Neural cell (in vitro differentiated cells): ENCODE data around the gene CDK5RAP2. TPM values are rescaled to one million over a fixed set of nuclear protein-coding genes. Genes with fewer than 3 reads are reported as not detected.

Source experiments
- H2AFZ ChIP-seq: fragments of 200-600, 300-800 bp; sonication (generic), shearing (Covaris generic); 2 replicates; pipeline ENCODE4 v1.6.0; 2014; ENCODE audit warnings: low read depth, mild to moderate bottlenecking, antibody characterized with exemption, low read length, moderate library complexity
- H3F3A ChIP-seq: fragments of 200-600 bp; shearing (Covaris generic); 2 replicates; pipeline ENCODE4 v1.6.1; 2016; ENCODE audit warnings: mild to moderate bottlenecking, moderate library complexity, mixed read lengths, antibody characterized with exemption, low read length; ENCODE audit not compliant: insufficient read depth, poor library complexity, severe bottlenecking
- H3K27ac ChIP-seq: fragments of 200-600, 300-800 bp; sonication (generic), shearing (Covaris generic); 2 replicates; pipeline ENCODE4 v1.5.1; 2014; ENCODE audit warnings: mild to moderate bottlenecking, low read length, moderate library complexity
- H3K27me3 ChIP-seq: fragments of 300-800, 200-600 bp; sonication (generic), shearing (Covaris generic); 2 replicates; pipeline ENCODE4 v1.6.0; 2014; ENCODE audit warnings: mild to moderate bottlenecking, low read depth, low read length, moderate library complexity; ENCODE audit not compliant: insufficient read depth
- H3K36me3 ChIP-seq: fragments of 300-800, 200-600 bp; sonication (generic), shearing (Covaris generic); 2 replicates; pipeline ENCODE4 v1.5.1; 2014; ENCODE audit warnings: mild to moderate bottlenecking, antibody characterized with exemption, low read length, moderate library complexity; ENCODE audit not compliant: insufficient read depth
- H3K4me2 ChIP-seq: fragments of 300-800, 200-600 bp; sonication (generic), shearing (Covaris generic); 2 replicates; pipeline ENCODE4 v1.6.0; 2014; ENCODE audit warnings: mild to moderate bottlenecking, low read length
- H3K4me3 ChIP-seq: fragments of 300-800, 200-600 bp; sonication (generic), shearing (Covaris generic); 2 replicates; pipeline ENCODE4 v1.5.1; 2014; ENCODE audit warnings: mild to moderate bottlenecking, low read length, moderate library complexity
- H3K79me2 ChIP-seq: fragments of 200-600 bp; shearing (Covaris generic); replicated peaks from 2 replicates; pipeline ENCODE4 v1.6.0; 2014; ENCODE audit warnings: mild to moderate bottlenecking, low read length, moderate library complexity; ENCODE audit not compliant: insufficient read depth
- H3K9ac ChIP-seq: fragments of 300-800, 200-600 bp; sonication (generic), shearing (Covaris generic); 2 replicates; pipeline ENCODE4 v1.6.1; 2016; ENCODE audit warnings: mild to moderate bottlenecking, low read length, mixed read lengths
- H3K9me2 ChIP-seq: fragments of 200-600 bp; shearing (Covaris generic); 2 replicates; pipeline ENCODE4 v1.6.1; 2016; ENCODE audit warnings: mild to moderate bottlenecking, low read length, mixed read lengths; ENCODE audit not compliant: insufficient read depth
- H3K9me3 ChIP-seq: fragments of 200-600, 300-800 bp; sonication (generic), shearing (Covaris generic); 2 replicates; pipeline ENCODE4 v1.6.1; 2016; ENCODE audit warnings: mild to moderate bottlenecking, mixed run types, low read length, moderate library complexity, mixed read lengths
- H4K20me1 ChIP-seq: fragments of 200-600 bp; shearing (Covaris generic); 2 replicates; pipeline ENCODE4 v1.6.1; 2016; ENCODE audit warnings: mild to moderate bottlenecking, mixed run types; ENCODE audit not compliant: insufficient read depth
- CTCF ChIP-seq: fragments of 450-650 bp; IDR thresholded peaks from 2 replicates; pipeline ENCODE4 v1.5.1; 2014; ENCODE audit warnings: antibody characterized with exemption, mild to moderate bottlenecking, moderate library complexity; ENCODE audit not compliant: poor library complexity, severe bottlenecking
- EP300 ChIP-seq: fragments of 450-650 bp; conservative IDR thresholded peaks from 2 replicates; pipeline ENCODE4 v1.6.1; 2014; ENCODE audit warnings: antibody characterized with exemption, mild to moderate bottlenecking, moderate library complexity; ENCODE audit not compliant: poor library complexity, severe bottlenecking
- EZH2 ChIP-seq: fragments of 200-600, 300-800 bp; shearing (Covaris generic), sonication (generic); IDR thresholded peaks from 2 replicates; pipeline ENCODE4 v1.6.1; 2014; ENCODE audit warnings: antibody characterized with exemption, low read length, borderline replicate concordance, mild to moderate bottlenecking; ENCODE audit not compliant: insufficient read depth, poor library complexity, severe bottlenecking
- MXI1 ChIP-seq: fragments of 450-650 bp; conservative IDR thresholded peaks from 2 replicates; pipeline ENCODE4 v1.6.1; 2014; ENCODE audit warnings: antibody characterized with exemption, mild to moderate bottlenecking; ENCODE audit not compliant: poor library complexity, severe bottlenecking
- POLR2AphosphoS5 ChIP-seq: IDR thresholded peaks from 2 replicates; pipeline ENCODE4 v1.6.1; 2012
- RAD21 ChIP-seq: fragments of 450-650 bp; conservative IDR thresholded peaks from 2 replicates; pipeline ENCODE4 v1.6.1; 2014; ENCODE audit warnings: antibody characterized with exemption, mild to moderate bottlenecking, moderate library complexity
- SMC3 ChIP-seq: fragments of 450-650 bp; conservative IDR thresholded peaks from 2 replicates; pipeline ENCODE4 v1.6.1; 2014; ENCODE audit warnings: antibody characterized with exemption, mild to moderate bottlenecking, moderate library complexity; ENCODE audit not compliant: poor library complexity
- TAF1 ChIP-seq: IDR thresholded peaks from 2 replicates; pipeline ENCODE4 v1.6.1; 2012; ENCODE audit warnings: low read depth
- polyA plus RNA-seq: library from polyadenylated mRNA; depleted of rRNA; stranded (reverse); fragments of >200 nt; gene quantifications from 2 replicates; pipeline ENCODE4 v1.2.3, GENCODE V29; 2014
- TF ChIP-seq, protein P1 (sequence below): IDR thresholded peaks from 2 replicates; pipeline ENCODE4 v1.6.1; 2012; ENCODE audit warnings: borderline replicate concordance

The CDK5RAP2 gene
- polyA plus RNA-seq, 1 donor from 2014 or later = 43.3 TPM

GRCh38 chr9:120375316-120375715 lies 204.7 kb downstream of the CDK5RAP2 start:
- no peaks in the 10 kb centered on the region for H3K9me3 ChIP-seq
- no peak overlapping the region for H3K9ac ChIP-seq
- H3K36me3 ChIP-seq = no peaks in the 10 kb centered on the region
- H2AFZ ChIP-seq = no peak overlapping the region
- H3K27me3 ChIP-seq = no peaks in the 10 kb centered on the region
- no peak overlapping the region for H3K4me2 ChIP-seq
- no peaks in the 10 kb centered on the region for H3F3A ChIP-seq
- H3K79me2 ChIP-seq = no peaks in the 10 kb centered on the region
- no peak overlapping the region for H3K27ac ChIP-seq
- no peak overlapping the region for H3K4me3 ChIP-seq
- H3K9me2 ChIP-seq = no peaks in the 10 kb centered on the region
- H4K20me1 ChIP-seq = no peaks in the 10 kb centered on the region
- TF ChIP-seq POLR2AphosphoS5 = no peak
- TF ChIP-seq, protein P1, sequence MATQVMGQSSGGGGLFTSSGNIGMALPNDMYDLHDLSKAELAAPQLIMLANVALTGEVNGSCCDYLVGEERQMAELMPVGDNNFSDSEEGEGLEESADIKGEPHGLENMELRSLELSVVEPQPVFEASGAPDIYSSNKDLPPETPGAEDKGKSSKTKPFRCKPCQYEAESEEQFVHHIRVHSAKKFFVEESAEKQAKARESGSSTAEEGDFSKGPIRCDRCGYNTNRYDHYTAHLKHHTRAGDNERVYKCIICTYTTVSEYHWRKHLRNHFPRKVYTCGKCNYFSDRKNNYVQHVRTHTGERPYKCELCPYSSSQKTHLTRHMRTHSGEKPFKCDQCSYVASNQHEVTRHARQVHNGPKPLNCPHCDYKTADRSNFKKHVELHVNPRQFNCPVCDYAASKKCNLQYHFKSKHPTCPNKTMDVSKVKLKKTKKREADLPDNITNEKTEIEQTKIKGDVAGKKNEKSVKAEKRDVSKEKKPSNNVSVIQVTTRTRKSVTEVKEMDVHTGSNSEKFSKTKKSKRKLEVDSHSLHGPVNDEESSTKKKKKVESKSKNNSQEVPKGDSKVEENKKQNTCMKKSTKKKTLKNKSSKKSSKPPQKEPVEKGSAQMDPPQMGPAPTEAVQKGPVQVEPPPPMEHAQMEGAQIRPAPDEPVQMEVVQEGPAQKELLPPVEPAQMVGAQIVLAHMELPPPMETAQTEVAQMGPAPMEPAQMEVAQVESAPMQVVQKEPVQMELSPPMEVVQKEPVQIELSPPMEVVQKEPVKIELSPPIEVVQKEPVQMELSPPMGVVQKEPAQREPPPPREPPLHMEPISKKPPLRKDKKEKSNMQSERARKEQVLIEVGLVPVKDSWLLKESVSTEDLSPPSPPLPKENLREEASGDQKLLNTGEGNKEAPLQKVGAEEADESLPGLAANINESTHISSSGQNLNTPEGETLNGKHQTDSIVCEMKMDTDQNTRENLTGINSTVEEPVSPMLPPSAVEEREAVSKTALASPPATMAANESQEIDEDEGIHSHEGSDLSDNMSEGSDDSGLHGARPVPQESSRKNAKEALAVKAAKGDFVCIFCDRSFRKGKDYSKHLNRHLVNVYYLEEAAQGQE = no peak
- no peak for TF ChIP-seq EZH2
- TF ChIP-seq SMC3 = no peak
- no peak for TF ChIP-seq MXI1
- TF ChIP-seq RAD21 = no peak
- TF ChIP-seq TAF1 = no peak
- TF ChIP-seq CTCF = no peak
- no peak for TF ChIP-seq EP300

GRCh38 chr9:120374817-120375216 lies 205.2 kb downstream of the CDK5RAP2 start:
- no peak overlapping the region for H3K4me2 ChIP-seq
- TF ChIP-seq, protein P1 = no peak
- no peak for TF ChIP-seq RAD21
- no peak for TF ChIP-seq CTCF
- no peak for TF ChIP-seq POLR2AphosphoS5
- no peak for TF ChIP-seq EP300
- TF ChIP-seq SMC3 = no peak
- no peak for TF ChIP-seq TAF1
- TF ChIP-seq MXI1 = no peak
- TF ChIP-seq EZH2 = no peak
- no peaks in the 10 kb centered on the region for H4K20me1 ChIP-seq
- H2AFZ ChIP-seq = no peak overlapping the region
- H3K4me3 ChIP-seq = no peak overlapping the region
- no peaks in the 10 kb centered on the region for H3K36me3 ChIP-seq
- H3K9ac ChIP-seq = no peak overlapping the region
- H3K9me2 ChIP-seq = no peaks in the 10 kb centered on the region
- no peaks in the 10 kb centered on the region for H3K79me2 ChIP-seq
- no peaks in the 10 kb centered on the region for H3K27me3 ChIP-seq
- H3K27ac ChIP-seq = no peak overlapping the region
- H3K9me3 ChIP-seq = no peaks in the 10 kb centered on the region
- H3F3A ChIP-seq = no peaks in the 10 kb centered on the region
